ENCODE data around the gene CEP135.

CEP135 gene

GRCh38 chr4:55938481-55938880 lies 10.3 kb upstream of the CEP135 start:
- Histone ChIP-seq H3K4me3 (ENCODE audit: severe bottlenecking) (no peak overlapping the region), H3K4me1 (ENCODE audit: insufficient read depth, poor library complexity, severe bottlenecking) (no peaks in the 10 kb centered on the region), H3K27me3 (ENCODE audit: insufficient read depth, poor library complexity, severe bottlenecking) (no peaks in the 10 kb centered on the region), H3K36me3 (ENCODE audit: low read depth) (no peaks in the 10 kb centered on the region), H3K27ac (ENCODE audit: poor library complexity, severe bottlenecking) (no peak overlapping the region), H3K9me3 (ENCODE audit: severe bottlenecking) (peaks cover 3% of the 10 kb centered on the region)
- no peak for TF ChIP-seq CTCF (IDR thresholded peaks at IDR 0.05; ENCODE audit: poor library complexity, severe bottlenecking)
- DNase-seq (ENCODE audit: low spot score) (no peak), ATAC-seq (ENCODE audit: low read depth) (no peak)

- H3K4me3 ChIP-seq (ENCODE audit: severe bottlenecking), result no peak overlapping the region
- H3K27me3 ChIP-seq (ENCODE audit: insufficient read depth, poor library complexity, severe bottlenecking), result no peaks in the 10 kb centered on the region
- H3K36me3 ChIP-seq (ENCODE audit: low read depth), result no peaks in the 10 kb centered on the region
- no peak for TF ChIP-seq CTCF (IDR thresholded peaks at IDR 0.05; ENCODE audit: poor library complexity, severe bottlenecking)
- peaks cover 3% of the 10 kb centered on the region for H3K9me3 ChIP-seq (ENCODE audit: severe bottlenecking)
- H3K27ac ChIP-seq (ENCODE audit: poor library complexity, severe bottlenecking), result no peak overlapping the region
- ATAC-seq (ENCODE audit: low read depth) (no peak), DNase-seq (ENCODE audit: low spot score) (no peak)
- no peaks in the 10 kb centered on the region for H3K4me1 ChIP-seq (ENCODE audit: insufficient read depth, poor library complexity, severe bottlenecking)
Observed at GRCh38 chr4:55939421-55939820, 9.3 kb upstream of the CEP135 start.

GRCh38 chr4:55941881-55942396 lies 6.8 kb upstream of the CEP135 start:
- no peaks in the 10 kb centered on the region for H3K9me3 ChIP-seq (ENCODE audit: severe bottlenecking)
- no peak for DNase-seq (ENCODE audit: low spot score)
- TF ChIP-seq CTCF (IDR thresholded peaks at IDR 0.05; ENCODE audit: poor library complexity, severe bottlenecking), result no peak

GRCh38 chr4:55947254-55947882 lies 1.4 kb upstream of the CEP135 start:
- Histone ChIP-seq H3K27me3 (ENCODE audit: insufficient read depth, poor library complexity, severe bottlenecking) (no peaks in the 10 kb centered on the region), H3K36me3 (ENCODE audit: low read depth) (peaks cover 10% of the 10 kb centered on the region), H3K9me3 (ENCODE audit: severe bottlenecking) (no peaks in the 10 kb centered on the region), H3K4me1 (ENCODE audit: insufficient read depth, poor library complexity, severe bottlenecking) (peaks cover 24% of the 10 kb centered on the region), H3K4me3 (ENCODE audit: severe bottlenecking) (peak overlapping the region; percentile 77), H3K27ac (ENCODE audit: poor library complexity, severe bottlenecking) (peak overlapping the region; percentile 97)
- no peak for ATAC-seq (ENCODE audit: low read depth)
- no peak for TF ChIP-seq CTCF (IDR thresholded peaks at IDR 0.05; ENCODE audit: poor library complexity, severe bottlenecking)
- no peak for DNase-seq (ENCODE audit: low spot score)

More at GRCh38 chr4:55941881-55942396, 6.8 kb upstream of the CEP135 start:
- Histone ChIP-seq H3K27me3 (ENCODE audit: insufficient read depth, poor library complexity, severe bottlenecking) (no peaks in the 10 kb centered on the region), H3K4me3 (ENCODE audit: severe bottlenecking) (no peak overlapping the region), H3K27ac (ENCODE audit: poor library complexity, severe bottlenecking) (no peak overlapping the region), H3K36me3 (ENCODE audit: low read depth) (no peaks in the 10 kb centered on the region), H3K4me1 (ENCODE audit: insufficient read depth, poor library complexity, severe bottlenecking) (no peaks in the 10 kb centered on the region)
- ATAC-seq (ENCODE audit: low read depth), result no peak
